HL-60/S4 (cell line): ENCODE results near the gene DEPDC7.

Experiments used
- in situ Hi-C: fragments of 300-500 bp; cut with MboI; formaldehyde crosslinking; loops from 2 replicates; pipeline ENCODE4 v1.14.3; 2022; ENCODE audit warnings: low sequenced_read_pairs

Gene DEPDC7

GRCh38 chr11:33059331-33060007 lies 43.8 kb downstream of the DEPDC7 start:
- in situ Hi-C loops: loop anchor here (10.0 kb wide), 1 partner anchor 95 kb away; no protein-coding TSS in a partner anchor

GRCh38 chr11:33060271-33060670 lies 44.6 kb downstream of the DEPDC7 start:
- in situ Hi-C loops: loop anchor here (10.0 kb wide), 1 partner anchor 95 kb away; no protein-coding TSS in a partner anchor

- in situ Hi-C loops: loop anchor here (10.0 kb wide), 1 partner anchor 97 kb away; no protein-coding TSS in a partner anchor
Measured at GRCh38 chr11:33062137-33062536, 46.5 kb downstream of the DEPDC7 start.

GRCh38 chr11:33063326-33063881 lies 47.7 kb downstream of the DEPDC7 start:
- in situ Hi-C loops: loop anchor here (10.0 kb wide), 1 partner anchor 99 kb away; no protein-coding TSS in a partner anchor

- in situ Hi-C loops: loop anchor here (10.0 kb wide), 1 partner anchor 99 kb away; no protein-coding TSS in a partner anchor
Measured at GRCh38 chr11:33064033-33064825, 48.6 kb downstream of the DEPDC7 start.

GRCh38 chr11:33064866-33065265 lies 49.2 kb downstream of the DEPDC7 start:
- in situ Hi-C loops: loop anchor here (10.0 kb wide), 1 partner anchor 100 kb away; no protein-coding TSS in a partner anchor

GRCh38 chr11:33065445-33066178 lies 49.9 kb downstream of the DEPDC7 start:
- in situ Hi-C loops: loop anchor here (10.0 kb wide), 1 partner anchor 101 kb away; no protein-coding TSS in a partner anchor

- in situ Hi-C loops: loop anchor here (10.0 kb wide), 1 partner anchor 102 kb away; no protein-coding TSS in a partner anchor
Measured at GRCh38 chr11:33067294-33067693, 51.6 kb downstream of the DEPDC7 start.

GRCh38 chr11:33068611-33069340 lies 53.1 kb downstream of the DEPDC7 start:
- in situ Hi-C loops: loop anchor here (10.0 kb wide), 1 partner anchor 104 kb away; no protein-coding TSS in a partner anchor

- in situ Hi-C loops: no loop called here
Measured at GRCh38 chr11:33072465-33072864, 56.8 kb downstream of the DEPDC7 start.
